Activated CD4-positive, alpha-beta memory T cell treated with anti-CD3 and anti-CD28 coated beads, Interleukin-2, amount 10 ng/mL, durations not matched to agents 7 days and 5 days (primary cell): ENCODE measurements around the gene C11orf68. TPM values are rescaled to one million over a fixed set of nuclear protein-coding genes. Genes with fewer than 3 reads are reported as not detected.

ENCODE experiments used
- CTCF ChIA-PET: fragments of 350-600 bp; sonication (Branson Sonifier 250); formaldehyde crosslinking; loops from one replicate; lab custom pipeline; 2021; ENCODE audit warnings: antibody characterized with exemption, inconsistent platforms; lab: Charles Lee
- POLR2A ChIA-PET: fragments of 350-600 bp; sonication (Branson Sonifier 250); formaldehyde crosslinking; loops from one replicate; lab custom pipeline; 2021; ENCODE audit warnings: antibody characterized with exemption; lab: Charles Lee
- DNase-seq: peaks from one replicate; pipeline ENCODE4 v3.0.0-alpha.2; 2020
- H3K27ac Mint-ChIP-seq: one replicate; pipeline ENCODE4 v1.8.0; 2021; ENCODE audit warnings: mild to moderate bottlenecking, mixed read lengths
- H3K27me3 Mint-ChIP-seq: one replicate; pipeline ENCODE4 v1.8.0; 2021; ENCODE audit warnings: mixed read lengths
- H3K36me3 Mint-ChIP-seq: one replicate; pipeline ENCODE4 v1.8.0; 2021; ENCODE audit warnings: low read depth, mixed read lengths
- H3K4me1 Mint-ChIP-seq: one replicate; pipeline ENCODE4 v1.8.0; 2021; ENCODE audit warnings: mixed read lengths
- H3K4me3 Mint-ChIP-seq: one replicate; pipeline ENCODE4 v1.8.0; 2021; ENCODE audit warnings: mild to moderate bottlenecking, mixed read lengths
- H3K9me3 Mint-ChIP-seq: one replicate; pipeline ENCODE4 v1.8.0; 2021; ENCODE audit warnings: mixed read lengths
- total RNA-seq, 2 experiments: library from RNA; stranded (reverse); gene quantifications; one replicate each; pipeline ENCODE4 v1.2.3, GENCODE V29; 2021

C11orf68 gene
- total RNA-seq, result 10 to 100 TPM; 34.1 to 34.2 TPM

- Mint-ChIP-seq H3K4me3 (peak within 1 kb of the TSS; percentile 93), H3K36me3 (peaks cover 30% of the 10 kb centered on the region), H3K27ac (peak within 1 kb of the TSS; percentile 87), H3K27me3 (no peaks in the 10 kb centered on the region), H3K9me3 (no peaks in the 10 kb centered on the region), H3K4me1 (peaks cover 42% of the 10 kb centered on the region)
- POLR2A ChIA-PET, result interaction anchor here (0.8 to 3.6 kb wide), 17 partner anchors 9 to 84 kb away, joined by 3 to 50 read pairs (median 8); partner anchors contain the start of genes BANF1, CCDC85B, CFL1 and FIBP
- CTCF ChIA-PET, result interaction anchor here (1.2 to 2.8 kb wide), 6 partner anchors 17 to 68 kb away, joined by 3 to 11 read pairs (median 6); partner anchors contain the start of genes CCDC85B, FIBP and MUS81
- DNase-seq, result no peak
Observed at GRCh38 chr11:65918211-65919140, at the start of gene C11orf68. TSS of gene C11orf68 (minus strand) at chr11:65919062. CDS start at chr11:65919031, 31 bp downstream.

- Mint-ChIP-seq H3K27ac (no peak overlapping the region), H3K4me1 (peaks cover 17% of the 10 kb centered on the region), H3K27me3 (no peaks in the 10 kb centered on the region), H3K36me3 (peaks cover 70% of the 10 kb centered on the region), H3K9me3 (no peaks in the 10 kb centered on the region), H3K4me3 (no peak overlapping the region)
- CTCF ChIA-PET, result no interaction called here
- DNase-seq, result no peak
- POLR2A ChIA-PET, result interaction anchor here (0.7 to 1.0 kb wide), 2 partner anchors 10 kb away, joined by 3 read pairs; no protein-coding TSS in a partner anchor
Observed at GRCh38 chr11:65967329-65967934, 48.6 kb upstream of the C11orf68 start.

- H3K27ac Mint-ChIP-seq, result no peak overlapping the region
- ChIA-PET POLR2A (interaction anchor here (1.3 kb wide), 1 partner anchor 76 kb away, joined by 3 read pairs; the partner anchor contains the start of gene CCDC85B), CTCF (no interaction called here)
- H3K4me1 Mint-ChIP-seq, result peaks cover 25% of the 10 kb centered on the region
- H3K27me3 Mint-ChIP-seq, result no peaks in the 10 kb centered on the region
- peaks cover 69% of the 10 kb centered on the region for H3K36me3 Mint-ChIP-seq
- no peaks in the 10 kb centered on the region for H3K9me3 Mint-ChIP-seq
- H3K4me3 Mint-ChIP-seq, result no peak overlapping the region
- DNase-seq, result no peak
Observed at GRCh38 chr11:65965986-65966762, 47.3 kb upstream of the C11orf68 start.

GRCh38 chr11:65964906-65965305, 46.0 kb upstream of the C11orf68 start:
- H3K9me3 Mint-ChIP-seq, result no peaks in the 10 kb centered on the region
- H3K4me1 Mint-ChIP-seq, result peaks cover 33% of the 10 kb centered on the region
- H3K27me3 Mint-ChIP-seq, result no peaks in the 10 kb centered on the region
- peaks cover 63% of the 10 kb centered on the region for H3K36me3 Mint-ChIP-seq
- ChIA-PET CTCF (no interaction called here), POLR2A (interaction anchor here (1.5 kb wide), 1 partner anchor 76 kb away, joined by 5 read pairs; no protein-coding TSS in a partner anchor)
- no peak overlapping the region for H3K27ac Mint-ChIP-seq
- H3K4me3 Mint-ChIP-seq, result no peak overlapping the region
- DNase-seq, result no peak

- Mint-ChIP-seq H3K9me3 (no peaks in the 10 kb centered on the region), H3K4me1 (peaks cover 44% of the 10 kb centered on the region), H3K27me3 (no peaks in the 10 kb centered on the region), H3K4me3 (peak overlapping the region; percentile 98), H3K36me3 (peaks cover 44% of the 10 kb centered on the region), H3K27ac (peak overlapping the region; percentile 38)
- ChIA-PET CTCF (interaction anchor here (1.2 to 3.9 kb wide), 4 partner anchors 72 to 102 kb away, joined by 3 to 26 read pairs (median 6); partner anchors contain the start of genes CCDC85B, FIBP and MUS81), POLR2A (interaction anchor here (0.6 to 8.6 kb wide), 11 partner anchors 9 to 250 kb away, joined by 3 to 80 read pairs (median 8); partner anchors contain the start of genes BANF1, C11orf68, CCDC85B and EIF1AD)
- no peak for DNase-seq
Observed at GRCh38 chr11:65962141-65962564, 43.3 kb upstream of the C11orf68 start.

- peaks cover 51% of the 10 kb centered on the region for H3K4me1 Mint-ChIP-seq
- peak within 1 kb of the TSS; percentile 98 for H3K4me3 Mint-ChIP-seq
- peaks cover 37% of the 10 kb centered on the region for H3K36me3 Mint-ChIP-seq
- ChIA-PET CTCF (interaction anchor here (1.1 to 3.9 kb wide), 5 partner anchors 71 to 102 kb away, joined by 3 to 26 read pairs (median 4); partner anchors contain the start of genes CCDC85B, FIBP and MUS81), POLR2A (interaction anchor here (0.6 to 8.6 kb wide), 18 partner anchors 9 to 321 kb away, joined by 3 to 80 read pairs (median 4); partner anchors contain the start of genes BANF1, C11orf68, CCDC85B and EIF1AD)
- peak; percentile 96 for DNase-seq
- H3K9me3 Mint-ChIP-seq, result no peaks in the 10 kb centered on the region
- H3K27ac Mint-ChIP-seq, result peak within 1 kb of the TSS; percentile 96
- H3K27me3 Mint-ChIP-seq, result no peaks in the 10 kb centered on the region
Observed at GRCh38 chr11:65961267-65962140, 42.6 kb upstream of the C11orf68 start, which contains the start of gene SART1. TSS of gene SART1 (plus strand) at chr11:65961734. CDS start at chr11:65961781, 47 bp downstream.

- CTCF ChIA-PET, result interaction anchor here (1.1 to 3.9 kb wide), 3 partner anchors 70 to 76 kb away, joined by 3 to 26 read pairs (median 9); partner anchors contain the start of genes CCDC85B and FIBP
- peak overlapping the region; percentile 96 for H3K27ac Mint-ChIP-seq
- peaks cover 52% of the 10 kb centered on the region for H3K4me1 Mint-ChIP-seq
- POLR2A ChIA-PET, result interaction anchor here (0.6 to 8.6 kb wide), 14 partner anchors 10 to 395 kb away, joined by 3 to 80 read pairs (median 4); partner anchors contain the start of genes C11orf68, CCDC85B, FIBP and MUS81
- no peak for DNase-seq
- no peaks in the 10 kb centered on the region for H3K27me3 Mint-ChIP-seq
- no peaks in the 10 kb centered on the region for H3K9me3 Mint-ChIP-seq
- H3K36me3 Mint-ChIP-seq, result peaks cover 34% of the 10 kb centered on the region
- peak overlapping the region; percentile 98 for H3K4me3 Mint-ChIP-seq
Observed at GRCh38 chr11:65960824-65961266, 42.0 kb upstream of the C11orf68 start.

- Mint-ChIP-seq H3K27ac (no peak overlapping the region), H3K4me3 (no peak overlapping the region), H3K36me3 (peaks cover 15% of the 10 kb centered on the region), H3K27me3 (no peaks in the 10 kb centered on the region), H3K4me1 (peaks cover 48% of the 10 kb centered on the region), H3K9me3 (no peaks in the 10 kb centered on the region)
- CTCF ChIA-PET, result interaction anchor here (0.8 to 3.9 kb wide), 3 partner anchors 69 to 75 kb away, joined by 3 to 26 read pairs (median 11); partner anchors contain the start of gene CCDC85B
- DNase-seq, result no peak
- POLR2A ChIA-PET, result interaction anchor here (0.8 to 8.6 kb wide), 8 partner anchors 21 to 99 kb away, joined by 3 to 80 read pairs (median 6); partner anchors contain the start of genes C11orf68, CCDC85B, FIBP and MUS81
Observed at GRCh38 chr11:65958774-65959420, 40.0 kb upstream of the C11orf68 start.

- peaks cover 11% of the 10 kb centered on the region for H3K36me3 Mint-ChIP-seq
- no peaks in the 10 kb centered on the region for H3K9me3 Mint-ChIP-seq
- CTCF ChIA-PET, result interaction anchor here (0.8 to 2.1 kb wide), 2 partner anchors 68 to 74 kb away, joined by 3 to 11 read pairs; partner anchors contain the start of gene CCDC85B
- no peaks in the 10 kb centered on the region for H3K27me3 Mint-ChIP-seq
- peaks cover 44% of the 10 kb centered on the region for H3K4me1 Mint-ChIP-seq
- no peak for DNase-seq
- H3K27ac Mint-ChIP-seq, result peak overlapping the region; percentile 40
- H3K4me3 Mint-ChIP-seq, result no peak overlapping the region
- POLR2A ChIA-PET, result interaction anchor here (0.8 to 8.6 kb wide), 7 partner anchors 21 to 99 kb away, joined by 3 to 80 read pairs (median 5); partner anchors contain the start of genes CCDC85B, FIBP and MUS81
Observed at GRCh38 chr11:65958291-65958690, 39.4 kb upstream of the C11orf68 start.

GRCh38 chr11:65954771-65955170, 35.9 kb upstream of the C11orf68 start:
- ChIA-PET POLR2A (interaction anchor here (2.7 to 8.6 kb wide), 2 partner anchors 27 to 64 kb away, joined by 10 to 80 read pairs; partner anchors contain the start of genes CCDC85B and FIBP), CTCF (interaction anchor here (0.6 to 1.4 kb wide), 4 partner anchors 15 to 407 kb away, joined by 3 to 6 read pairs (median 3); no protein-coding TSS in a partner anchor)
- no peaks in the 10 kb centered on the region for H3K9me3 Mint-ChIP-seq

More at GRCh38 chr11:65954771-65955170, 35.9 kb upstream of the C11orf68 start:
- Mint-ChIP-seq H3K36me3 (no peaks in the 10 kb centered on the region), H3K27me3 (peaks cover 3% of the 10 kb centered on the region), H3K27ac (no peak overlapping the region), H3K4me3 (no peak overlapping the region), H3K4me1 (peaks cover 20% of the 10 kb centered on the region)
- no peak for DNase-seq
